Large intestine (tissue), 3 donors: ENCODE measurements around the gene SASS6. TPM values are rescaled to one million over a fixed set of nuclear protein-coding genes. Genes with fewer than 3 reads are reported as not detected.

Source experiments
- DNase-seq, 2 donors: peaks; one replicate each; pipeline versions ENCODE4 v3.0.0 to v3.0.0-alpha.2; 2013
- H3K27ac ChIP-seq: one replicate; pipeline ENCODE4 v1.5.1; 2013; ENCODE audit warnings: low read length
- H3K27me3 ChIP-seq: 2 replicates; pipeline ENCODE4 v1.6.1; 2013; ENCODE audit warnings: low read length; ENCODE audit not compliant: control insufficient read depth, insufficient read depth
- H3K36me3 ChIP-seq: 2 replicates; pipeline ENCODE4 v1.6.1; 2013; ENCODE audit warnings: low read length; ENCODE audit not compliant: control insufficient read depth, insufficient read depth
- H3K4me1 ChIP-seq: one replicate; pipeline ENCODE4 v1.6.1; 2013; ENCODE audit warnings: low read length; ENCODE audit not compliant: control insufficient read depth, insufficient read depth
- H3K4me3 ChIP-seq: one replicate; pipeline ENCODE4 v1.5.1; 2013; ENCODE audit warnings: low read length
- H3K9me3 ChIP-seq: one replicate; pipeline ENCODE4 v1.6.1; 2013; ENCODE audit warnings: mild to moderate bottlenecking, low read depth, low read length, moderate library complexity; ENCODE audit not compliant: control insufficient read depth
- WGBS: methylation state at CpG from one replicate; pipeline ENCODE4 v1.1.5; 2013; ENCODE audit warnings: low lambda C conversion rate; ENCODE audit not compliant: insufficient coverage; 5-methylcytosine and 5-hydroxymethylcytosine counted together
- polyA plus RNA-seq: library from polyadenylated mRNA; unstranded; fragments of 120-200 nt; gene quantifications from one replicate; pipeline ENCODE4 v1.2.1, GENCODE V29; 2013

SASS6 gene
- polyA plus RNA-seq, 1 donor, result 5.8 TPM

DNA sequence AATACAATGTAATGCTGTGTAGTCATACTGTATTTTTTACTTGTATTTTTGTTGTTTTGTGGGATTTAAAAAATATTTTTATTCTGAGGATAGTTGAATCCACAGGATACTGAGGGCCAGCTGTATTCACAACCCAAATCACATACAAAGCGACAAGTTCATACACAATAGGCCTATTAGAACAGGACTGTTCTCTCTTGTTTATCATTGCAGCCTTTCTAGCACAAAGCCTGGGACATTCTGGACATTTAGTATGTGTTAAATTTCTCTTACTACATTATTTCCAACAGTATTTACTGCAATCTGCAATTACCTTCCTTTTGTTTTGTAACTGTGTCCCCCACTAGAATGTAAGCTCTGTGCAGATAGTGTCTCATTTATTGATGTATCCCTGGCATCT is 97.5 kb downstream of the SASS6 start:
- Histone ChIP-seq H3K36me3 (no peaks in the 10 kb centered on the region), H3K27ac (no peak overlapping the region), H3K9me3 (no peaks in the 10 kb centered on the region), H3K4me3 (no peak overlapping the region), H3K4me1 (peaks cover under 1% of the 10 kb centered on the region), H3K27me3 (no peaks in the 10 kb centered on the region)
- no CpG with 5 or more reads among the region's 1 CpG for WGBS
- no peak for DNase-seq

DNA sequence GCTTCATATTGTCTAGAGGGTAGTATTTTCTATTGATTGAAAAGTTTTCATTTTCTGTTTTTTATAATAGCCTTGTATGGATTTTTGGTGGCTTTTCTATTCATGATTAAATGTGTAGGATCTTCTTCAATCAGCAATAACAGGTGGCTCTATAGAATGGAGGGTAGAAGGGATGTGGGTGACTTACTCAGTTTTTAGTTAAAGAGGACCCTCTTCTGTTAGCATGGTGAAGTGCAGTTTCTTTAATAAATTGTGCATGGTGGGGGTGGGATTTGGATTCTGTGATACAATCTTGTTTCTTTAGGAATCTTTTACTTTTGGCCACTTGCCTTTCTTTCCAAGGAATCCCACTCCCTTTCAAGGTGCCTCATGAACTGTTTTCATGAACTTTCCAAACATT is 98.3 kb downstream of the SASS6 start:
- H3K27ac ChIP-seq, result no peak overlapping the region
- DNase-seq, result no peak
- H3K9me3 ChIP-seq, result no peaks in the 10 kb centered on the region
- H3K27me3 ChIP-seq, result no peaks in the 10 kb centered on the region
- H3K36me3 ChIP-seq, result no peaks in the 10 kb centered on the region
- H3K4me3 ChIP-seq, result no peak overlapping the region
- H3K4me1 ChIP-seq, result no peaks in the 10 kb centered on the region

Other genes with a start within 250 kb of the SASS6 start
- 78.9 TPM for gene SLC35A3, start 162.9 kb downstream of the SASS6 start, polyA plus RNA-seq
- 31.1 TPM for gene TRMT13, start 233 bp upstream of the SASS6 start, polyA plus RNA-seq
- gene LRRC39, start 45.3 kb upstream of the SASS6 start, polyA plus RNA-seq, result 2.0 TPM
- gene DBT, start 116.9 kb upstream of the SASS6 start, polyA plus RNA-seq, result 10.8 TPM
- 47.8 TPM for gene RTCA, start 133.3 kb upstream of the SASS6 start, polyA plus RNA-seq
- 15.7 TPM for gene CDC14A, start 219.6 kb upstream of the SASS6 start, polyA plus RNA-seq